IMR-90 (cell line): Measurements from ENCODE around the gene MYO3B. TPM values are rescaled to one million over a fixed set of nuclear protein-coding genes. Genes with fewer than 3 reads are reported as not detected.

Source experiments
- ATAC-seq: fragments of 200-7000 bp; cut with Tn5 transposase; 2 replicates; pipeline ENCODE4 v1.9.1; 2020; ENCODE audit warnings: low read depth, mild to moderate bottlenecking, moderate library complexity
- BruUV-seq: library from RNA; stranded (reverse); fragments of 400-500 nt; replicated peaks from 2 replicates; lab custom pipeline; 2021; lab: Mats Ljungman, UMichigan
- CTCF ChIA-PET: fragments of 300-600 bp; formaldehyde crosslinking; extraction: SDS; loops from one replicate; lab custom pipeline; 2021; ENCODE audit warnings: antibody characterized with exemption; lab: Yijun Ruan, JAX
- POLR2A ChIA-PET: fragments of 300-600 bp; sonication (Branson Sonifier 250); formaldehyde crosslinking; loops from one replicate; lab custom pipeline; 2022; ENCODE audit warnings: antibody characterized with exemption; ENCODE audit not compliant: unreplicated experiment; lab: Charles Lee
- DNase-seq: peaks from one replicate; pipeline ENCODE4 v3.0.0; 2013
- H2AFZ ChIP-seq: replicated peaks from 2 replicates; pipeline ENCODE3; 2013; ENCODE audit warnings: low read length, mild to moderate bottlenecking; ENCODE audit not compliant: poor library complexity
- H2AK5ac ChIP-seq: 2 replicates; pipeline ENCODE4 v1.6.1; 2013; ENCODE audit warnings: low read depth, low read length, inconsistent platforms
- H2AK9ac ChIP-seq: replicated peaks from 2 replicates; pipeline ENCODE3; 2013; ENCODE audit warnings: mild to moderate bottlenecking, low read depth, low read length, moderate library complexity; ENCODE audit not compliant: poor library complexity
- H2BK120ac ChIP-seq: 2 replicates; pipeline ENCODE4 v1.6.1; 2013; ENCODE audit warnings: low read depth, low read length, inconsistent platforms
- H2BK15ac ChIP-seq: 3 replicates; pipeline ENCODE4 v1.6.1; 2013; ENCODE audit warnings: low read depth, low read length, inconsistent platforms
- H2BK20ac ChIP-seq: 2 replicates; pipeline ENCODE4 v1.6.1; 2013; ENCODE audit warnings: low read depth, mild to moderate bottlenecking, inconsistent platforms, low read length, moderate library complexity
- H2BK5ac ChIP-seq: 2 replicates; pipeline ENCODE4 v1.6.1; 2013; ENCODE audit warnings: mild to moderate bottlenecking, low read depth, low read length, inconsistent platforms; ENCODE audit not compliant: poor library complexity, severe bottlenecking
- H3K14ac ChIP-seq: replicated peaks from 2 replicates; pipeline ENCODE4 v1.6.1; 2013; ENCODE audit warnings: low read depth, low read length, inconsistent platforms
- H3K18ac ChIP-seq: 2 replicates; pipeline ENCODE4 v1.6.1; 2013; ENCODE audit warnings: low read depth, low read length, control low read depth
- H3K23ac ChIP-seq: 2 replicates; pipeline ENCODE4 v1.6.1; 2013; ENCODE audit warnings: low read depth, low read length, inconsistent platforms
- H3K27ac ChIP-seq: 2 replicates; pipeline ENCODE4 v1.5.1; 2013; ENCODE audit warnings: mild to moderate bottlenecking, control low read depth, low read length; ENCODE audit not compliant: insufficient read depth
- H3K27me3 ChIP-seq: 2 replicates; pipeline ENCODE4 v1.6.1; 2013; ENCODE audit warnings: low read length; ENCODE audit not compliant: control insufficient read depth, insufficient read depth
- H3K36me3 ChIP-seq: 2 replicates; pipeline ENCODE4 v1.6.1; 2013; ENCODE audit warnings: low read length, mixed read lengths; ENCODE audit not compliant: control insufficient read depth, insufficient read depth
- H3K4ac ChIP-seq: 2 replicates; pipeline ENCODE4 v1.6.1; 2013; ENCODE audit warnings: low read depth, low read length, inconsistent platforms
- H3K4me1 ChIP-seq: 2 replicates; pipeline ENCODE4 v1.6.1; 2013; ENCODE audit warnings: low read length, mixed read lengths; ENCODE audit not compliant: control insufficient read depth, insufficient read depth
- H3K4me2 ChIP-seq: 2 replicates; pipeline ENCODE4 v1.6.1; 2013; ENCODE audit warnings: low read depth, mild to moderate bottlenecking, control low read depth, low read length, moderate library complexity
- H3K4me3 ChIP-seq: 2 replicates; pipeline ENCODE4 v1.5.1; 2013; ENCODE audit warnings: low read depth, mild to moderate bottlenecking, control low read depth, low read length, moderate library complexity; ENCODE audit not compliant: insufficient read depth
- H3K56ac ChIP-seq: 2 replicates; pipeline ENCODE4 v1.6.1; 2013; ENCODE audit warnings: low read length, inconsistent platforms; ENCODE audit not compliant: insufficient read depth; ENCODE audit errors: extremely low read depth
- H3K79me1 ChIP-seq, 2 experiments: 2 replicates each; pipeline ENCODE4 v1.6.1; 2013; ENCODE audit warnings: low read length in 2 of 2, inconsistent platforms in 1 of 2, low read depth in 1 of 2
- H3K9ac ChIP-seq: 2 replicates; pipeline ENCODE4 v1.6.1; 2013; ENCODE audit warnings: low read depth, low read length, control low read depth
- H3K9me1 ChIP-seq: 2 replicates; pipeline ENCODE4 v1.6.1; 2013; ENCODE audit warnings: low read length, inconsistent platforms; ENCODE audit not compliant: insufficient read depth
- H3K9me3 ChIP-seq: 2 replicates; pipeline ENCODE4 v1.6.1; 2013; ENCODE audit warnings: low read length; ENCODE audit not compliant: control insufficient read depth, insufficient read depth
- H4K20me1 ChIP-seq: 2 replicates; pipeline ENCODE4 v1.6.1; 2013; ENCODE audit warnings: low read length, inconsistent platforms; ENCODE audit not compliant: insufficient read depth
- H4K5ac ChIP-seq: 2 replicates; pipeline ENCODE4 v1.6.1; 2013; ENCODE audit warnings: mild to moderate bottlenecking, low read depth, low read length, control low read depth
- H4K8ac ChIP-seq, 2 experiments: 2 replicates each; pipeline ENCODE4 v1.6.1; 2013; ENCODE audit warnings: low read depth in 2 of 2, low read length in 2 of 2, control low read depth in 1 of 2, inconsistent platforms in 1 of 2
- H4K91ac ChIP-seq: 2 replicates; pipeline ENCODE4 v1.6.1; 2013; ENCODE audit warnings: low read depth, low read length, inconsistent platforms; ENCODE audit not compliant: insufficient read depth
- CEBPB ChIP-seq: IDR thresholded peaks from 2 replicates; pipeline ENCODE4 v1.6.1; 2012; ENCODE audit warnings: low read depth, low read length, improper control_type of control experiment
- MAFK ChIP-seq: IDR thresholded peaks from 2 replicates; pipeline ENCODE4 v1.6.1; 2012; ENCODE audit warnings: low read depth, low read length, improper control_type of control experiment
- MAZ ChIP-seq: IDR thresholded peaks from 2 replicates; pipeline ENCODE4 v1.6.1; 2012; ENCODE audit warnings: low read depth, mild to moderate bottlenecking, low read length, improper control_type of control experiment, moderate library complexity, borderline replicate concordance
- MXI1 ChIP-seq: IDR thresholded peaks from 2 replicates; pipeline ENCODE4 v1.6.1; 2012; ENCODE audit warnings: low read depth, mild to moderate bottlenecking, low read length, moderate library complexity, borderline replicate concordance
- RAD21 ChIP-seq: IDR thresholded peaks from 2 replicates; pipeline ENCODE4 v1.6.1; 2012; ENCODE audit warnings: low read length, improper control_type of control experiment
- SMC3 ChIP-seq: fragments of 150-350 bp; IDR thresholded peaks from 2 replicates; pipeline ENCODE4 v1.6.1; 2016; ENCODE audit warnings: low read depth, mild to moderate bottlenecking, antibody characterized with exemption, low read length, moderate library complexity
- WGBS, 2 experiments: methylation state at CpG; one replicate each; pipeline versions ENCODE4 v1.1.5 to v1.1.7; 2013; ENCODE audit warnings: missing lambda C conversion rate in 2 of 2; ENCODE audit not compliant: insufficient read length in 1 of 2; ENCODE audit errors: extremely low coverage in 2 of 2; 5-methylcytosine and 5-hydroxymethylcytosine counted together
- dilution Hi-C: fragments of 300-500 bp; cut with HindIII; formaldehyde crosslinking; loops from one replicate; pipeline ENCODE4 v1.14.3; 2018; ENCODE audit warnings: low sequenced_read_pairs; ENCODE audit not compliant: unreplicated experiment
- in situ Hi-C: fragments of 300-500 bp; cut with MboI; formaldehyde crosslinking; loops from 3 replicates; pipeline ENCODE4 v1.14.3; 2019; ENCODE audit warnings: low sequenced_read_pairs, inconsistent platforms, mixed read lengths
- intact Hi-C: fragments of 100-400 bp; cut with micrococcal nuclease; formaldehyde crosslinking; loops from 2 replicates; pipeline ENCODE4 v1.10.0; 2022
- polyA plus RNA-seq, 3 experiments: library from polyadenylated mRNA; depleted of rRNA; stranded (reverse); fragments of >200 nt; gene quantifications; 2 replicates each; pipeline ENCODE4 v1.2.3, GENCODE V29; 2012; ENCODE audit warnings: low replicate concordance in 1 of 3
- total RNA-seq: library from RNA; depleted of rRNA; stranded (reverse); fragments of >200 nt; gene quantifications from 2 replicates; pipeline ENCODE4 v1.2.3, GENCODE V29; 2012
- TF ChIP-seq, protein P1 (sequence below): fragments of 150-350 bp; IDR thresholded peaks from 2 replicates; pipeline ENCODE4 v1.6.1; 2016; ENCODE audit warnings: low read depth, mild to moderate bottlenecking, low read length, moderate library complexity, borderline replicate concordance

Gene MYO3B
- total and polyA plus RNA-seq, 2 of the 4 experiments (the other 2 are of a cell fraction) = 0.02 TPM; not detected in 1

DNA sequence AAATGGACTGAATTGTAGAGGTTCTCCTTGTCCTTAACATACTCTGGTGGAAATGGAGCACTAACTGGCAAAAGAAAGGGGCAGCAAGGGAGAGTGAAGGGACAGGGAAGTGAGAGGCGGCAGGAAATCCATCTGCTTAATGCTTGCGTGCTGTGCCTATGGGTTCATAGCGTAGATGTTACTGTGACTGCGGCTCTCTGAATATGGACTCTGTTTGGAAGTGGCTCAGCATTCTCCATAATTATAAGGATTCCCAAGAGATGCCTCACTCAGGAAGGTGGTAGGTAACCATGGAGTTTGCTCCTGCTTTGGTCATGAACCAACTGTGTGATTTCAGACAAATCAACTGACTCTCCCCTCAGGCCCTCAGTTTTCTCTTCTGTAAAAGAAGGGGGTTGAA is 50.0 kb downstream of the MYO3B start:
- H3K4me1 ChIP-seq = no peaks in the 10 kb centered on the region
- no CpG with 5 or more reads among the region's 4 CpGs for WGBS, 2 experiments
- H3K27me3 ChIP-seq = no peaks in the 10 kb centered on the region
- no peak overlapping the region for H2BK20ac ChIP-seq
- DNase-seq (no peak), ATAC-seq (no peak)
- POLR2A ChIA-PET = no interaction called here
- no peaks in the 10 kb centered on the region for H3K79me1 ChIP-seq
- TF ChIP-seq MAZ (no peak), RAD21 (no peak), MXI1 (no peak), MAFK (no peak), SMC3 (no peak), CEBPB (no peak)
- TF ChIP-seq, protein P1, sequence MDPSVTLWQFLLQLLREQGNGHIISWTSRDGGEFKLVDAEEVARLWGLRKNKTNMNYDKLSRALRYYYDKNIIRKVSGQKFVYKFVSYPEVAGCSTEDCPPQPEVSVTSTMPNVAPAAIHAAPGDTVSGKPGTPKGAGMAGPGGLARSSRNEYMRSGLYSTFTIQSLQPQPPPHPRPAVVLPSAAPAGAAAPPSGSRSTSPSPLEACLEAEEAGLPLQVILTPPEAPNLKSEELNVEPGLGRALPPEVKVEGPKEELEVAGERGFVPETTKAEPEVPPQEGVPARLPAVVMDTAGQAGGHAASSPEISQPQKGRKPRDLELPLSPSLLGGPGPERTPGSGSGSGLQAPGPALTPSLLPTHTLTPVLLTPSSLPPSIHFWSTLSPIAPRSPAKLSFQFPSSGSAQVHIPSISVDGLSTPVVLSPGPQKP = no peak
- no TSS peak for BruUV-seq
- H4K20me1 ChIP-seq = no peaks in the 10 kb centered on the region
- H2AFZ ChIP-seq = no peak overlapping the region
- H3K9me1 ChIP-seq = no peaks in the 10 kb centered on the region
- H4K91ac ChIP-seq = no peak overlapping the region
- no peak overlapping the region for H2AK9ac ChIP-seq
- H3K4me3 ChIP-seq = no peak overlapping the region
- H2AK5ac ChIP-seq = no peak overlapping the region
- H2BK120ac ChIP-seq = no peak overlapping the region
- H3K56ac ChIP-seq = no peak overlapping the region
- H3K9me3 ChIP-seq = no peaks in the 10 kb centered on the region
- intact Hi-C loops (loop anchor here (10.0 kb wide), 2 partner anchors 263 to 293 kb away; no protein-coding TSS in a partner anchor), dilution Hi-C loops (no loop called here), in situ Hi-C loops (no loop called here)
- CTCF ChIA-PET = no interaction called here
- no peak overlapping the region for H3K14ac ChIP-seq
- no peak overlapping the region for H3K23ac ChIP-seq
- H2BK5ac ChIP-seq = no peak overlapping the region
- H3K18ac ChIP-seq = no peak overlapping the region
- no peaks in the 10 kb centered on the region for H3K36me3 ChIP-seq
- no peak overlapping the region for H3K9ac ChIP-seq
- no peak overlapping the region for H4K8ac ChIP-seq
- H3K4me2 ChIP-seq = no peak overlapping the region
- no peak overlapping the region for H4K5ac ChIP-seq
- no peak overlapping the region for H3K27ac ChIP-seq
- no peak overlapping the region for H3K4ac ChIP-seq
- H2BK15ac ChIP-seq = no peak overlapping the region
